ENCODE measurements around the gene FNDC1.

FNDC1 gene

DNA sequence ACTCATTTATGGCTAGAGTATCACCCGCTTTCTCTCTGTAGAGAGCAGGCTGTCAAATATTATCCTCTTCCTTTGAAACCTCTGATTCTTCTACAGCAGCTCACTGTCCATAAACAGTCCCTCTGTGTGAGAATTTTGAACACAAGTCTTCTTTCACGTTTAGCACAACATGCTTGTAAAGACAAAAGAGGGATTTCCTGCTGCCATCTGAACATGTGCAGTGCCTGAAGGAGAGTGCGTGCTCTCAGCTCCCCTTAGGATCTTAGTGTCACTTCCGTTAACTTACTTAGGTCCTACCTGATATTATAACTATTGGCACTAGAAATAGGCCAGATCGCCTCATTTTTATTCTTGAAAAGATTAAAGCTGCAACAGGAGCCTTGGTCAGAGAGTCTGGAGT is 50.9 kb downstream of the FNDC1 start:
- in situ Hi-C loops (cut with MboI; ENCODE audit: low sequenced_read_pairs, unreplicated experiment) = no loop called here
- TF ChIP-seq, protein P1, sequence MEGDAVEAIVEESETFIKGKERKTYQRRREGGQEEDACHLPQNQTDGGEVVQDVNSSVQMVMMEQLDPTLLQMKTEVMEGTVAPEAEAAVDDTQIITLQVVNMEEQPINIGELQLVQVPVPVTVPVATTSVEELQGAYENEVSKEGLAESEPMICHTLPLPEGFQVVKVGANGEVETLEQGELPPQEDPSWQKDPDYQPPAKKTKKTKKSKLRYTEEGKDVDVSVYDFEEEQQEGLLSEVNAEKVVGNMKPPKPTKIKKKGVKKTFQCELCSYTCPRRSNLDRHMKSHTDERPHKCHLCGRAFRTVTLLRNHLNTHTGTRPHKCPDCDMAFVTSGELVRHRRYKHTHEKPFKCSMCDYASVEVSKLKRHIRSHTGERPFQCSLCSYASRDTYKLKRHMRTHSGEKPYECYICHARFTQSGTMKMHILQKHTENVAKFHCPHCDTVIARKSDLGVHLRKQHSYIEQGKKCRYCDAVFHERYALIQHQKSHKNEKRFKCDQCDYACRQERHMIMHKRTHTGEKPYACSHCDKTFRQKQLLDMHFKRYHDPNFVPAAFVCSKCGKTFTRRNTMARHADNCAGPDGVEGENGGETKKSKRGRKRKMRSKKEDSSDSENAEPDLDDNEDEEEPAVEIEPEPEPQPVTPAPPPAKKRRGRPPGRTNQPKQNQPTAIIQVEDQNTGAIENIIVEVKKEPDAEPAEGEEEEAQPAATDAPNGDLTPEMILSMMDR (IDR thresholded peaks at IDR 0.05; ENCODE audit: borderline replicate concordance, control extremely low read depth, extremely low read depth, insufficient read depth, missing control alignments) = no peak
- DNase-seq (ENCODE audit: low spot score) = no peak

DNA sequence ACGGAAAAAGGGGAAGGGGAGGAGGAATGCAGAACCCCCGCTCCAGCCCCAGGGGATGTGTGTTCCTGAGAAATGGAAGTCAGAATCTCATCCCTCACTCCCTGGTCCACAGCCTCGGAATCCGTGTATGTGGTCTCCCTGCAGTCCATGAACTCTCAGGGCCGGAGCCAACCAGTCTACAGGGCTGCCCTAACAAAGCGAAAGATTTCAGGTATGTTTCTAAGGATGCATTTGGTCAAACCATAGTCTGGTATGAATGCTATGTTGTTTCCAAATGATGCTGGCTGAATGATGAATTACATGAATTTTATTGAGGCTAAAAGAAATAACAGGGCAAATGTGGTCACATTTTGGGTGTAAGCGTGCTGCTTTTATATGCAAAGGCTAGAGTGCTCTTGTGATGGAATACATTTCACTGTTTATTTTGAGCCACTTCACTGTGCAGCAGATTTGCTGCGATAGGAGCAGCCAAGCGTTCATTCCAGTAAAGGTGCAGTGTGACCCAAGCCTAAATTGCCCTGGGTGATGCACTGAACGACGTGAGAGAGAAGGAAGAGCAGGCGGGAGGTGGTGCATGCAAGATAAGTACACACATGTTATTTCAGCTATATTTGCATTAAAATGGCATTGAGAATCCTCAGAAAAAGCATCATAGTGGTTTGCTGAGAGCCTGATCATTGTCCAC is 52.4 kb downstream of the FNDC1 start:
- TF ChIP-seq, protein P1 (IDR thresholded peaks at IDR 0.05; ENCODE audit: borderline replicate concordance, control extremely low read depth, extremely low read depth, insufficient read depth, missing control alignments) = no peak
- in situ Hi-C loops (cut with MboI; ENCODE audit: low sequenced_read_pairs, unreplicated experiment) = no loop called here
- DNase-seq (ENCODE audit: low spot score) = no peak

DNA sequence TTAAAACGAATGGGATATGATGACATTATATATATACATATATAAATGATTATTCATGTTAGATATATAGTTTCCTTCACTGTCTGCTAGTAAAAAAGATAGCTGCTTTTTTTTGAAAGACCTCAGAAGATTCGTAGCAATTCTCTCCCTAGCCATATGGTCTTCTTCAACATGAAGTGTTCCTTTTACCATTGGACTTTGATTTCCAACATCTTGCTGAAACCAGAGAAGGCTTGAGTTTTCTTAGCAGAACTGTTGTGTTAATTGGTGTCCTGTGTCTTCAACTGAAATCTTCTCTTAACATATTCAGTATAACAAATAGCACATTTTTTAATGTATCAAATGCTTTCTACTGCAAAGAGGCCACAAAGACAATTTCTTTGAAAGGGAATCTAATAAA is 55.3 kb downstream of the FNDC1 start:
- DNase-seq (ENCODE audit: low spot score) = no peak
- in situ Hi-C loops (cut with MboI; ENCODE audit: low sequenced_read_pairs, unreplicated experiment) = no loop called here
- TF ChIP-seq, protein P1 (IDR thresholded peaks at IDR 0.05; ENCODE audit: borderline replicate concordance, control extremely low read depth, extremely low read depth, insufficient read depth, missing control alignments) = no peak

DNA sequence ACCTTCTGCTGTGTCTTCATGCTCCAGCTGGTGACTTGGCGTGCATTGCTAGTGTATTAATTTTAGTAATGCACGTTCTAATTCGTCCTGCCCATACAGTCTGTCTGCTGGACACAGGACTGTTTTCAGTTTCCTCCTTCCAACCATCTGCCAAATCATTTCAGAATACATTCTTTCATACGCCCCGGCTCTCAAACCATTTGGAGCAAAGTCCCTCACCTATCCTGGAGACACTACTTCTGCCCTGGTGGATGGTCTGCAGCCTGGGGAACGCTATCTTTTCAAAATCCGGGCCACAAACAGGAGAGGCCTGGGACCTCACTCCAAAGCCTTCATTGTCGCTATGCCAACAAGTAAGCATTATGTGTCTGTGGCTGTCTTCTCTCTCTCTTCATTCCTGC is 60.5 kb downstream of the FNDC1 start:
- DNase-seq (ENCODE audit: low spot score) = no peak
- in situ Hi-C loops (cut with MboI; ENCODE audit: low sequenced_read_pairs, unreplicated experiment) = no loop called here
- TF ChIP-seq, protein P1 (IDR thresholded peaks at IDR 0.05; ENCODE audit: borderline replicate concordance, control extremely low read depth, extremely low read depth, insufficient read depth, missing control alignments) = no peak

DNA sequence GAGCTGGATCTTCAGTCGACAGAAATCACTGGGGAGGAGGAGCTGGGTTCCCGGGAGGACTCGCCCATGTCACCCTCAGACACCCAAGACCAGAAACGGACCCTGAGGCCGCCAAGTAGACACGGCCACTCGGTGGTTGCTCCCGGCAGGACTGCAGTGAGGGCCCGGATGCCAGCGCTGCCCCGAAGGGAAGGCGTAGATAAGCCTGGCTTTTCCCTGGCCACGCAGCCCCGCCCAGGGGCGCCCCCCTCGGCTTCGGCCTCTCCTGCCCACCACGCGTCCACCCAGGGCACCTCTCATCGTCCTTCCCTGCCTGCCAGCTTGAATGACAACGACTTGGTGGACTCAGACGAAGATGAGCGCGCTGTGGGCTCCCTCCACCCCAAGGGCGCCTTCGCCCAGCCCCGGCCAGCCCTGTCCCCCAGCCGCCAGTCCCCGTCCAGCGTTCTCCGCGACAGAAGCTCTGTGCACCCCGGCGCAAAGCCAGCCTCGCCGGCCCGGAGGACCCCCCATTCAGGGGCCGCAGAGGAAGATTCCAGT is 63.0 kb downstream of the FNDC1 start:
- DNase-seq (ENCODE audit: low spot score) = no peak
- TF ChIP-seq, protein P1 (IDR thresholded peaks at IDR 0.05; ENCODE audit: borderline replicate concordance, control extremely low read depth, extremely low read depth, insufficient read depth, missing control alignments) = no peak

DNA sequence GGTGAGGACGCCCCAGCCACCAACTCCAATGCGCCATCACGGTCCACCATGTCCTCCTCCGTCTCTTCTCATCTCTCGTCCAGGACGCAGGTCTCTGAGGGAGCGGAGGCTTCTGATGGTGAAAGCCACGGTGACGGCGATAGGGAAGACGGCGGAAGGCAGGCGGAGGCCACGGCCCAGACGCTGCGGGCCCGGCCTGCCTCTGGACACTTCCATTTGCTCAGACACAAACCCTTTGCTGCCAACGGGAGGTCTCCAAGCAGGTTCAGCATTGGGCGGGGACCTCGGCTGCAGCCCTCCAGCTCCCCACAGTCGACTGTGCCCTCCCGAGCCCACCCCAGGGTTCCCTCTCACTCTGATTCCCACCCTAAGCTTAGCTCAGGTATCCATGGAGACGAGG is 63.6 kb downstream of the FNDC1 start:
- no peak for DNase-seq (ENCODE audit: low spot score)
- TF ChIP-seq, protein P1 (IDR thresholded peaks at IDR 0.05; ENCODE audit: borderline replicate concordance, control extremely low read depth, extremely low read depth, insufficient read depth, missing control alignments) = no peak
- in situ Hi-C loops (cut with MboI; ENCODE audit: low sequenced_read_pairs, unreplicated experiment) = no loop called here

More for the DNA sequence above, 63.0 kb downstream of the FNDC1 start:
- in situ Hi-C loops (cut with MboI; ENCODE audit: low sequenced_read_pairs, unreplicated experiment) = no loop called here

Measured in GM13976 (cell line).